HG02884 (cell line): ENCODE measurements around the gene UBL3.

ENCODE experiments used
- ATAC-seq: cut with Tn5 transposase; IDR thresholded peaks from one replicate; pipeline ENCODE4 v1.9.1; 2021; ENCODE audit warnings: mild to moderate bottlenecking, moderate library complexity; ENCODE audit not compliant: unreplicated experiment

UBL3 gene

GRCh38 chr13:29815336-29815735 lies 35.1 kb downstream of the UBL3 start:
- ATAC-seq, result no peak

DNA sequence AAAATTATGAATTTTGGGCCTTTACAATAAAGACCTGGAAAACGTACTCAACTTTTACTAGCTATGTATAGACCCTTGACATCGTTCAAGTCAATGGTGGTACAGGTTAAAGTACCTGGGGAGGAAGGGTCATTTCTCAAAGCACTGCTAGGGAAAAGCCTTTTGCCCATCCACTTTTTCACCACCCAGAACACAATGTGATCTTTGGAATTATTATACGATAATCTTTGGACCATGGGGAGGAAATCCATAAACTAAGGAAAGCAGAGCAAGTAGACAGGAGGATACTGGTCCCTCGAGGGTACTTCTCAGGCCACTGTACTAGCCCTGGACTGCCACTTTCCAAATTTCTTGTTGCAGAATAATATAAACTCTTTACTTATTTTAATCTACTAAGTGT lies 39.5 kb downstream of the UBL3 start:
- no peak for ATAC-seq

DNA sequence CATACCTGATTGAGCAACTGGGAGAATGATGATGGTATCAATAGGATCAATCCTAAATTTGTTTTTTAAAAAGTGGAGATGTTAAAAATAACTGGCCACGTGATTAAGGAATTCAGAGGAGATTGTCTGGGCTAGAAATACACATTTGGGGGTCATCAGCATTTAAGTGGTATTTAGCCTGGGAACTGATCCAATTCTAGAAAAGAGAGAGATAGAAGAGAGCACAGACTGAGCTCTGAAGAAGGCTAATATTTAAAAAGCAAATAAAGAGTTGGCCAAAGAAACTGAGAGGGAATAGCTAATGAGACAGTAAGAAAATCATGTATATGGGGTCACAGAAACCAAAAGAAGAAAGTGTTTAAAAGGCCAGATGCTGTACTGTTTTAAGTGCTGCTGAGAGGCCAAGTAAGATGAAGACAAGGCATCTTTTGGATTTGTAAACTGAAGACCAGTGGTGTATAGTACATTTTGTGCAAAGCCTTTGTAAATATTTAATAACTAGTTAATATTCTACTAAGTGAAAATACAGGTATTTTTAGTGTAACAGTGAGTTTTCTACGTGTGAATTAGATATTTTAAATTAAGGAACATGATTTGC lies 40.2 kb downstream of the UBL3 start:
- ATAC-seq, result no peak

DNA sequence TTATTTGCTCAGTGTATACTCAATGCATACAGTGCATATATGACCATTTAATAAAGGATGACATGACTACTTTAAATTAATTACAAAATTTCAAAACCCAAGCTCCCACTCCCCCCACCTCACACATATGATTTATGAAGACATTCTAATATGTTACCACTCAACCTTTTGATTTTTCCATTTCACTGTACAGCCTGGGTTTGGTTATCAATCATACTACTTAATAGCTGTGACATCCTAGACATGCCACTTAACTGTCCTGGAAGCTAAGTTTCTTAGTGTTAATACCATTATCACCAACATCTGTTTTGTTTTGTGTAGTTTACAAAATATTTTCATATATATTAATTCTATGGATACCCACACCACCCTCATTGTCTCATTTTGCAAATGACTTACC lies 42.2 kb downstream of the UBL3 start:
- no peak for ATAC-seq

- ATAC-seq, result no peak
These were observed 44.1 kb downstream of the UBL3 start for GRCh38 chr13:29805994-29806979.

- no peak for ATAC-seq
These were observed 47.2 kb downstream of the UBL3 start for GRCh38 chr13:29803221-29803620.

GRCh38 chr13:29802621-29803020 lies 47.8 kb downstream of the UBL3 start:
- no peak for ATAC-seq

- ATAC-seq, result no peak
These were observed 48.6 kb downstream of the UBL3 start for GRCh38 chr13:29801737-29802305.

GRCh38 chr13:29801102-29801501 lies 49.3 kb downstream of the UBL3 start:
- no peak for ATAC-seq

GRCh38 chr13:29800687-29801086 lies 49.7 kb downstream of the UBL3 start:
- no peak for ATAC-seq

- no peak for ATAC-seq
These were observed 51.4 kb downstream of the UBL3 start for GRCh38 chr13:29799041-29799440.

GRCh38 chr13:29791997-29792780 lies 58.2 kb downstream of the UBL3 start:
- no peak for ATAC-seq

DNA sequence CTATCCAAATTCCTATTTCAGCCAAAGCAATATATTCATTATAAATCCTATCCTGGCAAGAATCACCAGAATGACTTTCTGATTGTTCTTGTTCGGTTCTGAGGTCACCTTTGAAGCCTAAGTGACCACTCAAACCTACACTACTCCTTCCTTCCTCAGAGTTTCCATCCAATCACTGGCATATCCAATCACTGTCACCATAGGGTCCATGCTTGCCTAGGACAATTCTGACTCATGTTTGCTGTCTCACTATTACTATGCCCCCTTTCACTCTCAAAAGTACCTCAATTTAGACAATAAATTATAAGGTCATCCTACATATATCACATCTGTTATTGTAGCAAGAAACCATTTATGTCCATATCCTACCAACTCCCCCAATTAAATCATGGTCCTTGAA lies 58.9 kb downstream of the UBL3 start:
- no peak for ATAC-seq

- ATAC-seq, result no peak
These were observed 63.7 kb downstream of the UBL3 start for GRCh38 chr13:29786698-29787097.

DNA sequence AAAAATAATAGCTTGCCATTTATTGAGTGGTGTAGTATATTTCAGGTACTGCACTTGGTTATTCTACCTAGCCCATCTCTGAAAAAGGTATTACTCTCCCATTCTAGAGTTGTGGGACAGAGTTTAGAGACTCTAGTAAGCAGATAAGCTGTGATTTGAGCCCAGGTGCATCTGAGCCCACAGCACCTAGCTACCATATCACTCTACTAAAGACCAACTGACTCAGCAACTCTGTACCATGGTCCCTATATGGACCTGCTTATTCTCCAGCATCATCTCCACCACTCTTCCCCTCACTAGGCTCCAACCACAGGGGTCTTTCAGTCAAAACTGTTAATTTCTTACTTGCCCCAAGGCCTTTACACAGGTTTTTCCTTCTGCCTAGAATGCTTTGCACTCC lies 64.4 kb downstream of the UBL3 start:
- no peak for ATAC-seq

- no peak for ATAC-seq
These were observed 67.6 kb downstream of the UBL3 start for GRCh38 chr13:29782798-29783197.

- no peak for ATAC-seq
These were observed 75.6 kb downstream of the UBL3 start for GRCh38 chr13:29774830-29775229.

DNA sequence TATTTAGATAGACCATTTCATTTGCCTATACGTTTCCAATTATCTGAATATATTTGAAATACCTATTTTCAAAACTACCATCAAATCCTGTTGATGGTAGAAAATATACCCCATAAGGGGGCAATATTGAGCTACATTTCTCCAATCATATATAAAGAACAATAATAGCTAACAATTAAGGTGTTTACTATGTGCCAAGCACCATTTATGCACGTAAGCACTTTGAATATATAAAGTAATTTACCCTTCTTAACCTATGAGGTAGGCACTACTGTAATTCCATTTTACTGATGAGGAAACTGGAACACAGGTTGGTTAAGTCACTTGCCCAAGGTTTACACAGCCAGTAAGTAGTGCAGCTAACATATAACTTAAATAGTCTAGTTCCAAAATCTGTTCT lies 79.2 kb downstream of the UBL3 start:
- no peak for ATAC-seq

GRCh38 chr13:29767006-29767405 lies 83.4 kb downstream of the UBL3 start:
- no peak for ATAC-seq

DNA sequence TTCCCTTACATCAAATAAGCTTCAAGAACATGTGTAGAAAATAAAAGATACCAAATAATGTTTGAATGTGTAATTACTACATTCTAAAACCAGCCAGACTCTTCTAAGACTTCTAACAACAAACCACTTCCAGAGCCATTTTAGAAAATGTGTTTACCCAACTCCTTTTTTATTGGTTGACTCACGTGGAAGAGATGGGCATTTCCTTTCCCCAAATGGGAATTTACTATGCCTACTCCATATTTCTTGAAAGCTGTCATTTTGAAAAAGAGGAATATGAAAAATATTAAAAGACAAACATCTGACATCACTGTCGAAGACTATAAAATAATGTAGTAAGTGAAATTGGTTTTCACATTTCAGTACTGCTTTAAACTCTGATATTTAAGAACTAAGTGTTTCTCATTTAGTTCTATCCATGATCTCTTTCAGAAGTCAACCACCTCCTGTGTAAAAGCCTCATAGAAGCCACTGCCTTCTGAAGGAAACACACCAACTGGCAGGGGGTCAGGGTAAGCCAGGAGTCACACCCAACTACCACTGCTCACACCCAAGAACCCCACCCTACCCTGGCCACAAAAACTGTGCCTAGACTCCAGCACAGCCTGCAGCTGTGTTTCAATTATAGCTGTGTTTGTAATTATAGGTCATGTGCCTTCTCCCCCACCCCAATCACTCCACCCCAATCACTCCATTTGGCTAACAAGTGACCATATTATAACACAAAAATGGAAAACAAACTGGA lies 86.8 kb downstream of the UBL3 start:
- no peak for ATAC-seq

DNA sequence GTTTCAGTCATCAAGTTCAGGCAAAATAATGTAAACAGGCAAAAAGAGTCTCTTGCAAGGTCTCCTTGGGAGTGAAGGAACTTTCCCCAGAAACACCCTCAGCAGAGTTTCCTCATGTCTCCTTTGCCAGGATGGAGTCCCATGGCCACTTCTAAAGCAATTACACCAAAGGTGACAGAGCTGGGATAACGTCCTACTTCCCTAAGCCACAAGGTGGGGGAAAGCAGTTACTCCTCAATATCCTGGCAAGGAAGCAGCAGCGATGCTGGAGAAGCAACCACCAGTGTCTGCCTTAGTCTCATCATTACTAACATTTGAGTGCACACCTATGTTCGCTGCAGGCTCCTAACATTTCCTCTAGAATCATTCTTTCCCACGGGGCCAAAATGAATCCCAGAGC lies 88.6 kb downstream of the UBL3 start:
- no peak for ATAC-seq
